ENCODE measurements around the gene HERPUD2.

DNA sequence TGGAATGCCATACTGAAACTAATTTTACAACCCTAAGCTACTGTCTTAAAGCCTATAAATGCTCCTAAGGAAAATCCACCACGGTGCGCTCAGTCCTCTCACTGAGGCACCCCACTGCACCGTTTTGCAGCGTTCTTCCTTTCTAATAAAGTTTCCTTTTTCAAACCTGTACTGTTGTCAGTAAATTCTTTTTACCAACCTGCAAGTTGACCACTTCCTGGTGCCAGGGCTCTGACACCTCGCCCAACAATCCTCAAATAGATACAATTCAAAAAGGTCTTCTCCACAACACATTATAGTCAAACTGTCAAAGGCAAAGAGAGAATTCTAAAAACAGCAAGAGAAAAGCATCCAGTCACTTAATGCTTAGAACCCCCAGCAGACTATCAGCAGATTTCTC, 42.8 kb downstream of the HERPUD2 start:
- TF ChIP-seq, protein P1, sequence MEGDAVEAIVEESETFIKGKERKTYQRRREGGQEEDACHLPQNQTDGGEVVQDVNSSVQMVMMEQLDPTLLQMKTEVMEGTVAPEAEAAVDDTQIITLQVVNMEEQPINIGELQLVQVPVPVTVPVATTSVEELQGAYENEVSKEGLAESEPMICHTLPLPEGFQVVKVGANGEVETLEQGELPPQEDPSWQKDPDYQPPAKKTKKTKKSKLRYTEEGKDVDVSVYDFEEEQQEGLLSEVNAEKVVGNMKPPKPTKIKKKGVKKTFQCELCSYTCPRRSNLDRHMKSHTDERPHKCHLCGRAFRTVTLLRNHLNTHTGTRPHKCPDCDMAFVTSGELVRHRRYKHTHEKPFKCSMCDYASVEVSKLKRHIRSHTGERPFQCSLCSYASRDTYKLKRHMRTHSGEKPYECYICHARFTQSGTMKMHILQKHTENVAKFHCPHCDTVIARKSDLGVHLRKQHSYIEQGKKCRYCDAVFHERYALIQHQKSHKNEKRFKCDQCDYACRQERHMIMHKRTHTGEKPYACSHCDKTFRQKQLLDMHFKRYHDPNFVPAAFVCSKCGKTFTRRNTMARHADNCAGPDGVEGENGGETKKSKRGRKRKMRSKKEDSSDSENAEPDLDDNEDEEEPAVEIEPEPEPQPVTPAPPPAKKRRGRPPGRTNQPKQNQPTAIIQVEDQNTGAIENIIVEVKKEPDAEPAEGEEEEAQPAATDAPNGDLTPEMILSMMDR (IDR thresholded peaks at IDR 0.05), result no peak
- TF ChIP-seq POLR2A (IDR thresholded peaks at IDR 0.05), result no peak
